ENCODE results near the gene FARP1.

The FARP1 gene

DNA sequence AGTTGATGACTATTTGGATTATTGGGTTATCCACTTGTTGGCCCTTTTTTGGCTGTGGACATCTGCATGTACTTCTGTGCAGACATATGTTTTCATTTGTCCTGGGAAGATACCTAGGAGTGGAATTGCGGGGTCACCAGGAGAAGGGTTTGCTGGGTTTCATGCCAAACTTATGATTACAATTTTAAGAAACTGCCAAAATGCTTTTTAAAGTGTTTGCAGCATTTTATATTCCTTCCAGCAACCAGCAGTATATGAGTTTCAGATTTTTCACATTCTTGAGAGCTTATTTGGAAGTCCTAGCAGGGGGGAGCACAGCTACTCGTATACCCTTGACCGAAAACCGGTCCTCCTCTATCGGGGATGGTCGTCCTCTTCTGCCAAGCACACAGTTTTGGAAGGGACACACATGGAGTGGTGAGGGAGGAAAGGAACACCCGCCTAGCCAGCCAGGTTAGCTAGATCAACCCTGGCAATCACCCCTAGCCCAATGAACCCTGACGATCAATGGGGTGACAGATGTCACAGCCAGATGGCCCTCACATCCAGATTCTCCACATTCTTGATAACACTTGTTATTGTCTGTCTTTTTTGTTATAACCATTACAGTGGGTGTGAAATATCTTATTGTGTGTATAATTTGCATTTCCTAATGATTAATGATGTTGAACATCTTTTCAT, 60.9 kb downstream of the FARP1 start:
- no peak for DNase-seq

DNA sequence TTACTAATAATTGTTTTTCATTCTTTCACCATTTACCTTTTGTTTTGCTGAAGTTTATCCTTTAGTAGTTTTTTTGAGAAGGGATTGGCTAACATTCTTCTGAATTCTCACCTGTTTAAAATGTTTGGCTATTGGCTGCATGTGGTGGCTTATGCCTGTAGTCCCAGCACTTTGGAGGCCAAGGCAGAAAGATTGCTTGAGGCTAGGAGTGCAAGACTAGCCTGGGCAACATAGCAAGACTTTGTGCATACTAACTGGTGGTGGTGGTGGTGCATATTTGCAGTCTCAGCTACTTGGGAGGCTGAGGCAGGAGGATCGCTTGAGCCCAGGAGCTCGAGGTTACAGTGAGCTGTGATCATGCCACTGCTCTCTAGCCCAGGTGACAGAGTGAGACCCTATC, 61.7 kb downstream of the FARP1 start:
- DNase-seq = no peak

DNA sequence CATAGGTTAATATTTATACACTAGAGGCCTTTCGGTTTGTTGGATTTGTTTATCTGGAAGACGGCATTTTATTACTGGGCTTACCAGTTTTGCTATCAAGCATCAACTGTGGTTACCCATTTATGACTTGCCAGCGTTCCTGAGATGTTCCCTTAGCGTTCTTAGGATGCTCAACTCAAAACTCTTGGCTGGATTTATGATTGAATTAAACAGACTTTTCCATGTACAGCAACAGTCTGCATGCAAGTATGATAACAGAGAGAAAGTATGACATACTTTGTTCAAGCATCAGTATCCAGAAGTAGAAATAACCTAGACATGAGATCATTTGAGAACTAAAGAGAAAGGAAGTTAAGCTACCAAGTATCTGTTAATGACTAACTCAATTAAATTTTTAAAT, 64.1 kb downstream of the FARP1 start:
- no peak for DNase-seq

DNA sequence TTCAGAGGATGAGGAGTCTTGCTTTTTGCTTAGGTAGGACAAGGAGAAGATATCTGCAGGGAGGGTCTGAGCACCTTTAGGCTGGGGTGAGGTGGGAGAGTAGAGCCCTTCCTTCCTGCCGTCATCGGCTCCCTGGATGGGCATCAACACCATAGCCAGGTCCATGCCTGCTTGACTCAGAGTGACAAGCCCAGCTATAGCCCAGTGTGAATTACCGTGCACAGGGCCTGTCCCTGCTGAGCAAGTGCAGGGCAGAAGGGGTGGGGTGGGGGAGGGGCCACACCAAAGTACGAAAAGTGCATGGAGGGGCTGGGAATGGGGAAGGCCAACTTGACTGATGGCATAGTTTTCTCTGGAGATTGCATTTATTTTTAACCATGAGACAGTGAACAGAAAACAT, 64.5 kb downstream of the FARP1 start:
- no peak for DNase-seq

DNA sequence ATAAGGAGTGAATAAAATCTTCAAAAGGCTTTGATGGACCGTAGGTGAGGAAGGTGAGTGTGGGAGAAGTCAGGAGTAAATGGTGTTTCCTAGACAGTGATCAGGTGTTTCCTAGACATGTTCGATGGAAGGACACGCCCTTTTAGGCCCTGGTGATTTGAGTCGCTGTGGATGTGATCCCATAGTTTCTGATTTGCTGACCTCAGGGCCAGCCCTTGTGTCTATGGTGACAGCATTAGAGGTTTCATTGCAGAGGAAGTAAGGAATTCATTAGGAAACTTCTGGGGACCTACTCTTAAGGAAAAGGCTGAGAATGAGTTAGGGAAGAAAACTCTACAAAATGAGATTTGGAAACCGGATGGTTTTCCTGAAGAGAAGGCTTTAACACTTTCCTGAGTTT, 65.7 kb downstream of the FARP1 start:
- no peak for DNase-seq

DNA sequence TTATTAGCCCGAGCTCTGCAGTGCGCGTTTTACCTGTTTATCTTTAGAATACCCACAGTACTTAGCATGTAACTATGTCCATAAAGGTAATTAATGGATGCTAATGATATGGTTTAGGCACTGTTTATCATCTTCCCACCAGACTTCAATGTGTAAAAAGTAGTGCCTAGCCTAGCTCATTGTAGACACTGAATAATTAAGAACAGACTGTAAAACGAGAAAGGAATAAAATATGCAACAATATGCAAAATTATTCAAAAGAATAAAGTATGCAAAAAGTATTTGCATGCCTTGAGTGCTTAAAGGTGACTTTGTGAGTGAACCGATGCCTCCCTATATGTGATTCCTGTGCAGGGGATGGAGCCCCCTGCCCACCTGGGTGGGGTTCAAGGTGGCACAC, 69.9 kb downstream of the FARP1 start:
- DNase-seq = no peak

DNA sequence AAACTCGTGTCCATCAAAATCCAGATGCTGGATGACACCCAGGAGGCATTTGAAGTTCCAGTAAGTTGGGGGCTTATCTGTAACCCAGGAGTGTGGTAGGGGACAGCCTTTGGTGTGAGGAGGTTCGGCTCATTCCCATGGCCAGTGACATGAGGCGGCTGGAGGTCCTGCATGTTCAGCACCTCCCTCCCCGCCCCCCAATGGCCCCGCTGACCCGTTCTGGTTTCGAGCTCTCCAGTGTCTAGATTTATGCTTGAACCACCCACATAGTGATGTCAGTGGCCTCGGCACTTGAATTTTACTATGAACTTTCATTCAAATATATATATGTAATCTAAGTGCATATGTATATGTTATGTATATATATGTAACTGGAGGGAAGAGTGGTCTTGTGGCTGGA, 70.5 kb downstream of the FARP1 start:
- DNase-seq = no peak

DNA sequence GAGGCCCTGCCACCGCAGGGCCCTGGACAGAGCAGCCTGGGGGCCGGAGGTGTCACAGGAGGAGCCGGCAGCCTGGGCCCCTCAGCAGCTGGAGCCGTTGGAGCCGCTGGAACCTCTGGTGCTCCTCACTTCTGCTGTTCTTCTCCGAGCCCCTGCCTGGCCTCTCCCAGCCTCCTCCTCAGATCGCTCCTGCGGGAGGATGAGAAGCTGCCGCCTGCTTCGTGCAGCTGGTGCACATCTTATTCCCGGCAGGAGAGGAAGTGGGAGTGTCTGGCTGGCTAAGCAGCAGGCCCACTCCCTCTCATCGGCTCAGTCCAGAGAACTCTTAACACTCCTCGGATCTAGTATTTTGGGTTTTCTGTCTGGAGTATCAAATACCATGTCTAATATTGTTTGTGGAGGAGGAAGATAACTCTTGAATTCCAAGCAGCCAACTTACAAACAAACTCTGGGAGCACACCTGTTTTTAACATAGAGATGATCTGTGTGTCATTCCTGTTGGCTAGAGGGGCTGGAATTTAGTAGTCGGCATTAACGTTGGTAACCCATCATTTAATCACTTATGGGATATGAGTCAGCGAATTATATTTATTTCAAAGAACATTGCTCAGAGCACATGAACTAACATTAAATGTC, 71.2 kb downstream of the FARP1 start:
- no peak for DNase-seq

DNA sequence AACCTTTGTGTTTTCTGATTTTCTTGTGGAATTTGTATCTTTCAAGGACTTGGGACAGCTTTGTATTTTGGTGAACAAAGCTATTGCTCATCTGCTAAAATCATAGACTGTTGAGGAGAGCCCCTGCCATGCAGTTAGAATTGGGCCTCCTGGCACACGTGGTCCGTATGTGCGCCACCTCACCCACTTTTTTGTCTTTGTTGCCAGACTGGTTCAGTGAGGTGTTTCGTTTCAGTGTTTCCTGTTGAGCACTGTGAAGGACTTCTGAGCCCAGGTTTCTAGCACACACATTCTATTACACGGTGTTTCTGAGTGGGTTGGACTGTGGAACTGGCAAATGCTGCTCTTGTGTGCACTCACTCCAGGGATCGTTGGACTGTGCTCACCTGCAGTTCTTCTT, 71.8 kb downstream of the FARP1 start:
- DNase-seq = no peak

DNA sequence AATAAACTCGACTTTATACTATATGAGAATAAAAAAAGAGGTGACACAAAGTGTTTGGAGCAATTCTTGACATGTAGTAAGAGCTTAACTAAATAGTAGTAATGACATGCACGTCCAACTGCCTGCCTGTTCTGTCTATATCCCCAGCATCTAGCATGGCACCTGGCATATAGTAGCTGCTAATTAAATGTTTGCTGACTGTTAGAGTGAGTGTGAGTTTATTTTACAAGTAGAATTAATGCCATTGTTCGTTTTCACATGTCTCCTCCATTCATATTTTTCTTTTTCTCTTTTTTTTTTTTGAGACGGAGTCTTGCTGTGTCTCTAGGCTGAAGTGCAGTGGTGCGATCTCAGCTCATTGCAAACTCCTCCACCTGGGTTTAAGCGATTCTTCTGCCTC, 72.6 kb downstream of the FARP1 start:
- DNase-seq = no peak

DNA sequence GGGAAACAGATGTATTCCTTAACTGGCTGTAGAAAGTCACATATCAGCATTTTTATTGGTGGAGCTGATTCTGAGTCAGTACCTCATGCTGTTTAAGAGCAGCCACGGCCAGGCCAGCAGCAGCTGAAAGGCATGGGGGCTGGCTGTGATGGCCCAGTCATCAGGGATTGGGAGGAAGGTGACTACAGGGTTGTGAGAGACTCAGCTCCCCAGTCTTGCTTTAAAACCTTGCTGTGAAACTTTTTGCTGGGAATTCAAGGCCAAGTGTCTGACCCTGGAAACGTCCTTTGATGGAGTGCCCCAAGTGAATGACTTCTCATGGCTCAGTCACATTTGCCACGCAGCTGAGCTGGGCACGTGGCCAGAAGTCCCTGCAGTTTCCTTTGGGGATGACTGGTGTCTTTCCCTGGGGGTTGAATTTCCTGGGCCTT, 73.3 kb downstream of the FARP1 start:
- DNase-seq = no peak

DNA sequence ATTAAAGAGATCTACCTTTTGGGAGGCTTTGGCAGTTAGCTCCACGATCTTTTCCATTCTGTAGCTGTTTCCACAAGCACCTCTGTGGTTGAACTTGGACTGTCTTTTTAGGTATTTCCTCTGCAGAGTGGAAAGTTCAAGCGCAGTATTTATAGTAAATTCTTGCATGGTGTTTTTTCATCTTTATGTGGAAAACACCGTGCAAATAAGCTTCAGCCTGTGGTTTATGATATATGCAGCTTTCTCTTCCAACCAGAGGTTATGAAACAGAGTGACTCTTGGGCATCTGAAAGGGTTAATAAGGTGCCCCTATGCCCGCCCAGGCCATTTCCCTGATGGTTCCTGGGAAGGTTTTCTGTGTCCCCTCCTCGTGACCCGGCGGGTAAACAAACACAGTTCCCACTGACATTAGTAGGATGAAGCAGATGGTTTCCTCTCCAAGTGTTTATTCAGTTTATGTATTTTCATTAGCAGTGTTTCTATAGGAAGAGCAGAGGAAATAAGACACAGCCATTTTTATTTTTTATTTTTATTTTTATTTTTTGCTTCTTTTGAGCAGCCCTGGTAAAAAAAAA, 73.9 kb downstream of the FARP1 start:
- no peak for DNase-seq

DNA sequence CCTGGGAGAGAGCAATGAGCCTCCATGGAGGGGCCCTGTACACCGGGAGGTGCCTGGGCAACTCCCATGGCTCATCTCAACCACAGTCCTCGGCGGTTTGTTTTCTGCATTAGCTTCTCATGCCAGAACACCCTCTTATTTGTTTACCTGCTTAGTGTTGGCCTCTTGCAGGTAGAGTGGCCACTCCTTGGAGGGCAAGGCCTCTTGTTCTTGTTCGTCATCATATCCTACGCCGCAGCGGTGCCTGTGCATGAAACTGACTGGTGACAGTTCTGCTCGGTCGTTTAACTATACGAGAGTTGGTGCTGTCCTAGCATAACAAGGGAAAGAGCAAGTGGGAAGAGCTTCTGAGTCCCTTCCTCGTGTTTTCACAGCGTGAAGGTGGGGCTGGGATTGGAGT, 74.7 kb downstream of the FARP1 start:
- DNase-seq = no peak

DNA sequence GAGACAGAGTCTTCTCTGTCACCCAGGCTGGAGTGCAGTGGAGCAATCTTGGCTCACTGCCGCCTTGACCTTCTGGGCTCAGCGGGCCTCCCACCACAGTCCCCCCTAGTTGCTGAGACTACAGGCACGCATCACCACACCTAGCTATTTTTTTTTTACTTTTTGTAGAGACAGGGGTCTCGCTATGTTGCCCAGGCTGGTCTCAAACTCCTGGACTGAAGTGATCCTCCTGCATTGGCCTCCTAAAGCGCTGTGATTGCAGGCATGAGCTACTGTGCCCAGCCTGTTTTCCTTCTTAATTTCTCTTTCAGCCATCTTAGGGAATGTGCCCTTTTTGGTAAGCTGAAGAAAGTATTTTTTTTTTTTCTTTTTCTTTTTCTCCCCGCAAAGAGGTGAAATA, 76.8 kb downstream of the FARP1 start:
- no peak for DNase-seq

DNA sequence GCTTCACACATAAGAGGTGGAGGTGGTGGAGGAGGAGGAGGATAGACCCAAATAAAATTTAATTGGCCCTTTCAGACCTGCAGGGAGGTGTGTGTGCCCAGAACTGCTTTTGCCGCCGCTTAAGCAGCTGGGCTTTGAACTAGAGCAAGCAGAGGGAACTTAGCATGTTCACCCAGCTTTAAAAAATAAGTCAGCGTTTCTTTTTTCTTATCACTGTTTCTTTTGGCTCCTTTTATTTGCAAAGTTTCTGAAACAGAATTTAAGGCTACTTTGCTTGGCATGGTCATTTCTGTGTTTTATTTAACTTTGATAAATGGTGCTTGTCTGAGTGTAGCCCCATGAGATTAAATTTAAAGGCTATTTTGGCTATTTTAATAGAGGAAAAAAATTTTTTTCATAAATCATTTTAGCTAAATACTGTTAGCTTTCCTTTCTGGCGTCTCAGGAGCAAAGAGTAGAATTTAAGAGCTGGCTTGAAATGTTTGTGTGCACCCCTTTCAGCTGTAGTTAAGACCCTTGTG, 77.4 kb downstream of the FARP1 start:
- no peak for DNase-seq

DNA sequence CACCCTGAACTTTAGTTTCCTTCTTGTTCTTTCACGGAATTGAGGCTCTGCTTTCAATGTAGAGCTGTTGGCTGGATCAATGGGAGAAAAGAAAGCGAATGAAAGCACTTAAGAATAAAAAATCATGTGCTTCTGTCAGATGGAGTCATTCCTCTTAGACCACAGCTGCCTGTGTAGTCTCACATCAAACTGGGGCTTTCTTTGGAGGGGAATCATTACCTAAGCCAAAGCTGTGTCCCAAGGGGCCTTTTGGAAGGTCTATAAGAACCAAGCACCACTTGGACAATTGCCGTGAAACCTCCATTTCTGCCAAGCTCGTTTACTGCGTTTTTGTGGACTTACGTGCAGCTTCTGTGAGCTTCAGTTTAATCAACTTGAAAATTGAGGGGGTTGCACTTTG, 78.3 kb downstream of the FARP1 start:
- DNase-seq = no peak

DNA sequence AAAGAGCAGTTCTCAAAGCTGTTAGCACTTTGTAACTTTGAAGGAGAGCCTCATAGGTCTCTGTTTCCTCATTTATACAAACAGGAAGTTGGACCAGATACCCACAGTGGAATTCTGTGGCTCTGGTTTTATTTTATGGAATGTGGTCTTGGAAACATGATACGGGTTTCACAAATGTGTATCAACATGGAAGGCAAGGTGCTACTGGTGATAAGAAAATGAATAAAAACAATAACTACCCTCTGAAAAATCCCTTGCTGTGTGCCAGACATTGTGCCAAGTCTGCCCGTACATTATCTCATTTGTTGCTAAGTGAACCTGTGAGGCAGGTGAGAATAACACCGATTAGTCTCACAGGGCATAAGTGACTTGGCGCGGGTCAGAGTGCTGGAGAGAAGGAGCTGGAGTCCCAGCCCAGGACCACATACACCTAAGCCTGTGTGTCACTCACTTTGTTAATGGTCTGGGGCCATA, 79.2 kb downstream of the FARP1 start:
- DNase-seq = no peak

DNA sequence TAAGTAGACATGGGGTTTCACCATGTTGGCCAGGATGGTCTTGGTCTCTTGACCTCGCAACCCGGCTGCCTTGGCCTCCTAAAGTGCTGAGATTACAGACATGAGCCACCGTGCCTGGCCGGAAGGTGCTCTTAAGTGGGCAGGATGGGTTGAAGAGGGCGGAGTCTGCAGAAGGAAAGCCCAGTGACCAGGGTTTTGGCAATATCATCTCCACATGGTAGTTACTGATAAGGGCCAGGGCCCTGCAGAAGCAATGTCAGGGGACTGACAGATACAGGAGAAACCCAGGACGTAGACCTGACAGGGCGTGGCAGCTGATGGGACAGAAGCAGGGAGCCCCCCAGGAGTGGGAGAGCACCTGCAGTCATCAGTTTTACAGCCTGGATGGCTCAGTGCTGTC, 79.9 kb downstream of the FARP1 start:
- DNase-seq = no peak

DNA sequence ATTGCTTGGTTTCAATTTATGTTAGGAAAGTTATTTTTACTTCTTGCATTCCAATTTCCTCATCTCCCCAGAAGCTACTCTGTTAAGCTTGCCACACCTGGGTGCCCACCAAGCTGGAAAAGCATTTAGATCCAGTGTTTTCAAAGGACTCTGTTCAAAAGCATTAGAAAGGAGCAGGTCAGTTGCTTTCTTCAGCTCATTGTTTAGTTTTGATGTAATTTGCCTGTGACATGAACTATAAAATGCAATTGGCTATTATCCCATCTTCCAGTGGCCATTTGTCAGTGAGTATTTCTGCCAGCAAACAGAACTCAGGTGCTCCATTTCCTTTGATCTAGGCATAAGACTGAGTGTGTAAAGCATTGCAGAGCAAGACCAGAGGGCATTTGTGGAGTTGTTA, 80.8 kb downstream of the FARP1 start:
- no peak for DNase-seq

DNA sequence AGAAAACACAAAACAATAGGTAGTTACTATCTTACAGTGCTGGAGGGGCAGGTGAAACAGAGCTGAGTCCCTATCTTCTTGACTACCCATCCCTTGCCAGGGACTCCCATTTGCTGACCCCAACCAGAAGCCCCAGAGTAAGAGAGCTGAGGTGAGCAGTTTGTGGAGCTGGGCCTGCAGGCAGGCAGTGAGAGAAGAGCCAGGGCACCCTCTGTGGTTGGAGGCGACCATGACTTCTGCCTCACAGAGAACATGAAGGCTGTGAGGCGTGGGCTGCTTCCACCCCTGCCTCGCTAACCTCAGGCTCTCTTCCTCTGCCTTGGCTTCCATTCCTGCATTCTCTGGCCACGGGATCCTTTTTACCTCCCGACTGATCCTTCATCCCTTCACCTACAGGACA, 81.7 kb downstream of the FARP1 start:
- DNase-seq = no peak

DNA sequence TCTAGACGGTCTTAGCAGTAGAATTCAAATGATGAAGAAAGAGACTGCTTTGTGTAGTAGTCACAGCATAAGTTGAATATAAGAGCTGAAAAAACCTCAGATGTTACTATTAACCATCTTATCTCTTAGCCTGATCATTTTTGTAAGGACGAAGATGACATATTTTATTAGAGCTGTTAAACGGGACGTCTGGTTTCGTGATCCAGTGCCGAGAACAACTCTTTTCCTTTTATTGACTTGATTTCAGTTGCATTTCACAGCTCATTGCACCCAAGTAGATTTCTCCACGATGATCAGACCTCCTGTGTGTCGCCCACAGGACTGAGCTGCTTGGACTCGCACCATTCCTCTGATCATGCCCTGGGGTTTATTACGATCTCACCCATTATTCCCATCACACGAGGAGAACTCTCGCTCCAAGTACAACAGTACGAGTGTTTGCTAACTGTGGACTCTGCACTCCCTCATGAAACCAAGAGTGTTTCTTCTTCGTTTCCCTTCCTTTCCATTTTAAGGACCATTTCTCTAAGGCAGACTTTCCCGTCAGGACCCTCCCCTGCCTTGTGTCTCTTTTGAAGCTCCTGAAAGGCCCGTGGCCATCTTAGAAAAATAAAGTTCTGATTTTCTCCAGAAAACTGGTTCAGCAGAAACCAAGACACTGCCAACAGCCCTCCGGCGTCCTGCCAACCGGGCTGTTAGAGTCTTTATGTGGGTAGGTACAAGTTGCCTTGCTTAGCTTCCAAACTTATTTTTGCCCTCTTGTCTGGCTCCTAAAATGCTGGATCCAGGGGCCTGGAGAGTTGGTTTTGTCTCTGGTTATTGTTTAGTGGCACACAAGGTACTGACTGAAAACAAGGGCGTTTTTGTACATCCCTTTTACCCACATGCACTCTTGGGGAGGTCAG, 82.4 kb downstream of the FARP1 start:
- DNase-seq = no peak

DNA sequence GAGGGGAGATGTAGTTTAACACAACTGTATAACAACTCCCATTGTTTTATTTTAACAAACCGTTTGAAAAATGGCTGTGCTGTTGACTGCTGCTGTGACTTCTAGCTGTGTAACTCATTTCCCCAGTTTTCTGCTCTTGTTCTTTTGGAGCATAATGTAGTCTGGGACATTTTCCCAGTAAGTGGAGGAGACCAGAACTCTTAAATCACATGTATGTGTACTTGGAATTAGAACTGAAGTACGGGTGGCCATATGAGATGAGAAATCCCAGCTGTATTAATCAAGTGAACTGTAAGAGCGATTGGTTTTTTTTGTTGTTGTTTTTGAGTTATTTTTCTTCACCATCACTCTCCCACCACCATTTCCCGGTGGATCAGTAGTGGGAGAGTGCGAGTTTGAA, 83.6 kb downstream of the FARP1 start:
- DNase-seq = no peak

DNA sequence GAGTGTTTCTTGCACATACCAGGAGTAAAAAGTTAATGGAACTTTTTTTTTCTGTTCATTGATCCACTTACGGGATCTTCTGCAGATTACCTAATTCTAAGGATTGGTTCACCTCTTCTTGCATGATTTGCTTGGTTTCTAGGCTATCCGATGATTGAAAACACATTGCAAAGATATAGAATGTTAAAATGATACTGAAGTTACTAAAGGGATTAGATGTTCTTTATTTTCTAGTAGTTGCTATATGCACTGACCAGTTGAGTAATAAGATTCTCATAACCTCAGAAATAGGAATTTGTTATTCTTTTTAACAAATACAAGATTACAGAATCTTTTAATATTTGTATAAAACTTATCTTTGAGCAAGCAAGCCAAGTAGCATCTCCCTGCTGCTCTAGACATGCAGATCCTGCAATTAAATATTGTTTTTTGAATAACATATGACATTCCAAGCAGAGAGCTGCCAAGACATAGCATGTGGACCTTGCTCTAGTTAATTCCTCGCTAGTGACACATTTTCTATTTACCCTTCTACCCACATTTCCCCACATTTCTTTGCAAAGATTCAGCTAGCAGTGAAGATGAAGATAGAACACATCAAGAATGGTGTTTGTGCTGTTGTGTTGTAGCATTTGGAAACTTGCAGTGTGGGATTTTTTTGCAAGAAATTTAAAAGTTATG, 85.9 kb downstream of the FARP1 start:
- no peak for DNase-seq
